Smooth muscle cell (in vitro differentiated cells): ENCODE results near the gene UVSSA. TPM values are rescaled to one million over a fixed set of nuclear protein-coding genes. Genes with fewer than 3 reads are reported as not detected.

Experiments
- DNase-seq: peaks from one replicate; lab custom pipeline; 2025; ENCODE audit not compliant: unreplicated experiment; lab: John Stamatoyannopoulos, UW
- H2AFZ ChIP-seq: fragments of 200-600 bp; sonication (generic); 2 replicates; pipeline ENCODE4 v1.6.0; 2016; ENCODE audit warnings: antibody characterized with exemption, low read depth, mild to moderate bottlenecking
- H3F3A ChIP-seq: fragments of 200-600 bp; sonication (generic); 2 replicates; pipeline ENCODE4 v1.6.0; 2017; ENCODE audit warnings: antibody characterized with exemption, low read depth
- H3K27ac ChIP-seq: fragments of 200-600 bp; sonication (generic); 2 replicates; pipeline ENCODE4 v1.5.1; 2016; ENCODE audit warnings: low read depth, mild to moderate bottlenecking
- H3K27me3 ChIP-seq: fragments of 200-600 bp; sonication (generic); 2 replicates; pipeline ENCODE4 v1.6.1; 2016; ENCODE audit warnings: low read depth, mild to moderate bottlenecking
- H3K36me3 ChIP-seq: fragments of 200-600 bp; sonication (generic); 2 replicates; pipeline ENCODE4 v1.5.1; 2016; ENCODE audit warnings: low read depth
- H3K4me1 ChIP-seq: fragments of 200-600 bp; sonication (generic); 2 replicates; pipeline ENCODE4 v1.5.1; 2016; ENCODE audit warnings: low read depth
- H3K4me2 ChIP-seq: fragments of 200-600 bp; sonication (generic); 2 replicates; pipeline ENCODE4 v1.6.0; 2016; ENCODE audit warnings: mild to moderate bottlenecking
- H3K4me3 ChIP-seq: fragments of 200-600 bp; sonication (generic); 2 replicates; pipeline ENCODE4 v1.5.1; 2016; ENCODE audit warnings: mild to moderate bottlenecking
- H3K79me2 ChIP-seq: fragments of 200-600 bp; sonication (generic); 2 replicates; pipeline ENCODE4 v1.6.0; 2016; ENCODE audit warnings: low read depth, mild to moderate bottlenecking
- H3K9ac ChIP-seq: fragments of 200-600 bp; sonication (generic); 2 replicates; pipeline ENCODE4 v1.6.0; 2016; ENCODE audit warnings: low read depth
- H3K9me3 ChIP-seq: fragments of 200-600 bp; sonication (generic); replicated peaks from 2 replicates; pipeline ENCODE4 v1.5.1; 2016; ENCODE audit warnings: low read depth
- H4K20me1 ChIP-seq: fragments of 200-600 bp; sonication (generic); 2 replicates; pipeline ENCODE4 v1.6.0; 2016; ENCODE audit warnings: low read depth
- WGBS: methylation state at CpG from one replicate; pipeline ENCODE4 v1.1.7; 2016; ENCODE audit warnings: low lambda C conversion rate; 5-methylcytosine and 5-hydroxymethylcytosine counted together
- polyA plus RNA-seq: library from polyadenylated mRNA; unstranded; fragments of >200 nt; fragmentation: Nextera tagmentation; extraction: Ambion mirVana; gene quantifications from 2 replicates; pipeline ENCODE4 v1.2.1, GENCODE V29; 2016
- total RNA-seq: library from RNA; depleted of rRNA; stranded (reverse); fragments of >200 nt; gene quantifications from 2 replicates; pipeline ENCODE4 v1.2.3, GENCODE V29; 2014
- TF ChIP-seq, protein P1 (sequence below): fragments of 200-600 bp; sonication (generic); IDR thresholded peaks from 2 replicates; pipeline ENCODE4 v1.5.1; 2017; ENCODE audit warnings: borderline replicate concordance, mild to moderate bottlenecking, antibody characterized with exemption; ENCODE audit not compliant: insufficient read depth, poor library complexity, severe bottlenecking

UVSSA gene
- total and polyA plus RNA-seq, 2 experiments from 2014 or later, result 9.0 to 13.0 TPM

GRCh38 chr4:1414831-1415680 lies 68.0 kb downstream of the UVSSA start:
- no peak overlapping the region for H3K9ac ChIP-seq
- H4K20me1 ChIP-seq, result no peaks in the 10 kb centered on the region
- no peak overlapping the region for H3K27ac ChIP-seq
- no peaks in the 10 kb centered on the region for H3K4me1 ChIP-seq
- no peak overlapping the region for H3K4me3 ChIP-seq
- WGBS, result 63% methylated on average over 60 of the region's 75 CpGs
- peaks cover 64% of the 10 kb centered on the region for H3K27me3 ChIP-seq
- TF ChIP-seq, protein P1, sequence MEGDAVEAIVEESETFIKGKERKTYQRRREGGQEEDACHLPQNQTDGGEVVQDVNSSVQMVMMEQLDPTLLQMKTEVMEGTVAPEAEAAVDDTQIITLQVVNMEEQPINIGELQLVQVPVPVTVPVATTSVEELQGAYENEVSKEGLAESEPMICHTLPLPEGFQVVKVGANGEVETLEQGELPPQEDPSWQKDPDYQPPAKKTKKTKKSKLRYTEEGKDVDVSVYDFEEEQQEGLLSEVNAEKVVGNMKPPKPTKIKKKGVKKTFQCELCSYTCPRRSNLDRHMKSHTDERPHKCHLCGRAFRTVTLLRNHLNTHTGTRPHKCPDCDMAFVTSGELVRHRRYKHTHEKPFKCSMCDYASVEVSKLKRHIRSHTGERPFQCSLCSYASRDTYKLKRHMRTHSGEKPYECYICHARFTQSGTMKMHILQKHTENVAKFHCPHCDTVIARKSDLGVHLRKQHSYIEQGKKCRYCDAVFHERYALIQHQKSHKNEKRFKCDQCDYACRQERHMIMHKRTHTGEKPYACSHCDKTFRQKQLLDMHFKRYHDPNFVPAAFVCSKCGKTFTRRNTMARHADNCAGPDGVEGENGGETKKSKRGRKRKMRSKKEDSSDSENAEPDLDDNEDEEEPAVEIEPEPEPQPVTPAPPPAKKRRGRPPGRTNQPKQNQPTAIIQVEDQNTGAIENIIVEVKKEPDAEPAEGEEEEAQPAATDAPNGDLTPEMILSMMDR, result no peak
- H3K36me3 ChIP-seq, result no peaks in the 10 kb centered on the region
- no peaks in the 10 kb centered on the region for H3K79me2 ChIP-seq
- no peaks in the 10 kb centered on the region for H3K9me3 ChIP-seq
- H2AFZ ChIP-seq, result no peak overlapping the region
- no peaks in the 10 kb centered on the region for H3F3A ChIP-seq
- DNase-seq, result no peak
- no peak overlapping the region for H3K4me2 ChIP-seq

GRCh38 chr4:1415681-1415981 lies 68.6 kb downstream of the UVSSA start:
- Histone ChIP-seq H3K27me3 (peaks cover 66% of the 10 kb centered on the region), H3K36me3 (no peaks in the 10 kb centered on the region), H3K9me3 (no peaks in the 10 kb centered on the region), H3K4me3 (no peak overlapping the region), H3K27ac (no peak overlapping the region), H3F3A (no peaks in the 10 kb centered on the region), H2AFZ (no peak overlapping the region), H3K4me1 (no peaks in the 10 kb centered on the region), H3K79me2 (no peaks in the 10 kb centered on the region), H3K9ac (no peak overlapping the region), H3K4me2 (no peak overlapping the region), H4K20me1 (no peaks in the 10 kb centered on the region)
- WGBS, result 88% methylated on average over 13 of the region's 13 CpGs
- TF ChIP-seq, protein P1, result no peak
- no peak for DNase-seq

DNA sequence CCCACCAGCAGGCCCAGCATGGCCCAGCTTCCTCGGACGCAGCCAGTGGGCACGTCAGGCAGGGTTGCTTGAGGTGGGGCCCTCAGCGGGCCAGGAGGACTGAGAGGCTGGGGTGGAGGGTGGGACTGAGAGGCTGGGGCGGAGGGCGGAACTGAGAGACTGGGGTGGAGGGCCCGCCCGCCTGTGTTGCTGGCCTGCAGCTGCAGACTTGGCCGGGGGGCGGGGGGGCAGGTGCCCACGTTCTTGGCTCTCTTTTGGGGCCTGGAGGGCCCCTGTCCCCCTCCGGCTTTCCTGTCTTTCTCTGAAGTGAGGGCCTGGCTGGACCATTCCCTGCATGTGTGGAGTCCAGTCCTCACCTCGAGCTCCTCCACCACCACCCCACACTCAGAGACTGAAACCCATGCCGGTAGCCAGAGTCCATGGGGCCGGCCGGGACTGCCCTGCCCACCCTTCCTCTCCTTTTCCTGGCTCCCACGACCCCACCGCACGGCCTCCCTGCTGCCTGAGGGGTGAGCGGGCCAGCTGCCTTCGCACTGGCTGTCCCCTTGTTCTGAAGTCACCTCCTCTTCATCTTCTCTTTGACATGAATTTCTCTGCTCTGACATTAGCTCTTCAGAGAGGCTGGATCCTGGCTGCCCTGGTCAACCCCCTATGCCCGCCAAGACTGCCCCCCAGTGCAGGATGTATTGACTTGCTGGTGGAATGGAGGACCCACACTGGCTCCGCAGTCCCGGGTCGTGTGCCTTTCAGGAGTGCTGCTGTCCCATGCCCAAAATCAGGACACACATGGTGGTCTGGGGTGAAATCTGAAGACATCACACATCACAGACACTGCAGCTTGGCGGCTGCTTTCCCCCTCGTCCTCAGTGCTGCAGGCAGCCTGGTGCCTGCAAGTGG lies 69.3 kb downstream of the UVSSA start:
- Histone ChIP-seq H4K20me1 (no peaks in the 10 kb centered on the region), H3K79me2 (no peaks in the 10 kb centered on the region), H3F3A (no peaks in the 10 kb centered on the region), H2AFZ (no peak overlapping the region), H3K9me3 (no peaks in the 10 kb centered on the region), H3K36me3 (no peaks in the 10 kb centered on the region), H3K4me2 (no peak overlapping the region), H3K27me3 (peaks cover 66% of the 10 kb centered on the region), H3K4me3 (no peak overlapping the region), H3K9ac (no peak overlapping the region), H3K4me1 (no peaks in the 10 kb centered on the region), H3K27ac (no peak overlapping the region)
- 81% methylated on average over 25 of the region's 27 CpGs for WGBS
- no peak for DNase-seq
- TF ChIP-seq, protein P1, result no peak
